IMR-90 (cell line): ENCODE results near the gene TCF7L2. TPM values are rescaled to one million over a fixed set of nuclear protein-coding genes. Genes with fewer than 3 reads are reported as not detected.

Experiments used
- ATAC-seq: fragments of 200-7000 bp; cut with Tn5 transposase; 2 replicates; pipeline ENCODE4 v1.9.1; 2020; ENCODE audit warnings: low read depth, mild to moderate bottlenecking, moderate library complexity
- BruUV-seq: library from RNA; stranded (reverse); fragments of 400-500 nt; replicated peaks from 2 replicates; lab custom pipeline; 2021; lab: Mats Ljungman, UMichigan
- CTCF ChIA-PET: fragments of 300-600 bp; formaldehyde crosslinking; extraction: SDS; loops from one replicate; lab custom pipeline; 2021; ENCODE audit warnings: antibody characterized with exemption; lab: Yijun Ruan, JAX
- POLR2A ChIA-PET: fragments of 300-600 bp; sonication (Branson Sonifier 250); formaldehyde crosslinking; loops from one replicate; lab custom pipeline; 2022; ENCODE audit warnings: antibody characterized with exemption; ENCODE audit not compliant: unreplicated experiment; lab: Charles Lee
- DNase-seq: peaks from one replicate; pipeline ENCODE4 v3.0.0; 2013
- H2AFZ ChIP-seq: replicated peaks from 2 replicates; pipeline ENCODE3; 2013; ENCODE audit warnings: low read length, mild to moderate bottlenecking; ENCODE audit not compliant: poor library complexity
- H2AK5ac ChIP-seq: 2 replicates; pipeline ENCODE4 v1.6.1; 2013; ENCODE audit warnings: low read depth, low read length, inconsistent platforms
- H2AK9ac ChIP-seq: replicated peaks from 2 replicates; pipeline ENCODE3; 2013; ENCODE audit warnings: mild to moderate bottlenecking, low read depth, low read length, moderate library complexity; ENCODE audit not compliant: poor library complexity
- H2BK120ac ChIP-seq: 2 replicates; pipeline ENCODE4 v1.6.1; 2013; ENCODE audit warnings: low read depth, low read length, inconsistent platforms
- H2BK15ac ChIP-seq: 3 replicates; pipeline ENCODE4 v1.6.1; 2013; ENCODE audit warnings: low read depth, low read length, inconsistent platforms
- H2BK20ac ChIP-seq: 2 replicates; pipeline ENCODE4 v1.6.1; 2013; ENCODE audit warnings: low read depth, mild to moderate bottlenecking, inconsistent platforms, low read length, moderate library complexity
- H2BK5ac ChIP-seq: 2 replicates; pipeline ENCODE4 v1.6.1; 2013; ENCODE audit warnings: mild to moderate bottlenecking, low read depth, low read length, inconsistent platforms; ENCODE audit not compliant: poor library complexity, severe bottlenecking
- H3K14ac ChIP-seq: replicated peaks from 2 replicates; pipeline ENCODE4 v1.6.1; 2013; ENCODE audit warnings: low read depth, low read length, inconsistent platforms
- H3K18ac ChIP-seq: 2 replicates; pipeline ENCODE4 v1.6.1; 2013; ENCODE audit warnings: low read depth, low read length, control low read depth
- H3K23ac ChIP-seq: 2 replicates; pipeline ENCODE4 v1.6.1; 2013; ENCODE audit warnings: low read depth, low read length, inconsistent platforms
- H3K27ac ChIP-seq: 2 replicates; pipeline ENCODE4 v1.5.1; 2013; ENCODE audit warnings: mild to moderate bottlenecking, control low read depth, low read length; ENCODE audit not compliant: insufficient read depth
- H3K27me3 ChIP-seq: 2 replicates; pipeline ENCODE4 v1.6.1; 2013; ENCODE audit warnings: low read length; ENCODE audit not compliant: control insufficient read depth, insufficient read depth
- H3K36me3 ChIP-seq: 2 replicates; pipeline ENCODE4 v1.6.1; 2013; ENCODE audit warnings: low read length, mixed read lengths; ENCODE audit not compliant: control insufficient read depth, insufficient read depth
- H3K4ac ChIP-seq: 2 replicates; pipeline ENCODE4 v1.6.1; 2013; ENCODE audit warnings: low read depth, low read length, inconsistent platforms
- H3K4me1 ChIP-seq: 2 replicates; pipeline ENCODE4 v1.6.1; 2013; ENCODE audit warnings: low read length, mixed read lengths; ENCODE audit not compliant: control insufficient read depth, insufficient read depth
- H3K4me2 ChIP-seq: 2 replicates; pipeline ENCODE4 v1.6.1; 2013; ENCODE audit warnings: low read depth, mild to moderate bottlenecking, control low read depth, low read length, moderate library complexity
- H3K4me3 ChIP-seq: 2 replicates; pipeline ENCODE4 v1.5.1; 2013; ENCODE audit warnings: low read depth, mild to moderate bottlenecking, control low read depth, low read length, moderate library complexity; ENCODE audit not compliant: insufficient read depth
- H3K56ac ChIP-seq: 2 replicates; pipeline ENCODE4 v1.6.1; 2013; ENCODE audit warnings: low read length, inconsistent platforms; ENCODE audit not compliant: insufficient read depth; ENCODE audit errors: extremely low read depth
- H3K79me1 ChIP-seq, 2 experiments: 2 replicates each; pipeline ENCODE4 v1.6.1; 2013; ENCODE audit warnings: low read length in 2 of 2, inconsistent platforms in 1 of 2, low read depth in 1 of 2
- H3K9ac ChIP-seq: 2 replicates; pipeline ENCODE4 v1.6.1; 2013; ENCODE audit warnings: low read depth, low read length, control low read depth
- H3K9me1 ChIP-seq: 2 replicates; pipeline ENCODE4 v1.6.1; 2013; ENCODE audit warnings: low read length, inconsistent platforms; ENCODE audit not compliant: insufficient read depth
- H3K9me3 ChIP-seq: 2 replicates; pipeline ENCODE4 v1.6.1; 2013; ENCODE audit warnings: low read length; ENCODE audit not compliant: control insufficient read depth, insufficient read depth
- H4K20me1 ChIP-seq: 2 replicates; pipeline ENCODE4 v1.6.1; 2013; ENCODE audit warnings: low read length, inconsistent platforms; ENCODE audit not compliant: insufficient read depth
- H4K5ac ChIP-seq: 2 replicates; pipeline ENCODE4 v1.6.1; 2013; ENCODE audit warnings: mild to moderate bottlenecking, low read depth, low read length, control low read depth
- H4K8ac ChIP-seq, 2 experiments: 2 replicates each; pipeline ENCODE4 v1.6.1; 2013; ENCODE audit warnings: low read depth in 2 of 2, low read length in 2 of 2, control low read depth in 1 of 2, inconsistent platforms in 1 of 2
- H4K91ac ChIP-seq: 2 replicates; pipeline ENCODE4 v1.6.1; 2013; ENCODE audit warnings: low read depth, low read length, inconsistent platforms; ENCODE audit not compliant: insufficient read depth
- MAZ ChIP-seq: IDR thresholded peaks from 2 replicates; pipeline ENCODE4 v1.6.1; 2012; ENCODE audit warnings: low read depth, mild to moderate bottlenecking, low read length, improper control_type of control experiment, moderate library complexity, borderline replicate concordance
- NFE2L2 ChIP-seq: fragments of 150-350 bp; IDR thresholded peaks from 2 replicates; pipeline ENCODE4 v1.6.1; 2016; ENCODE audit warnings: low read depth, mild to moderate bottlenecking, low read length
- RCOR1 ChIP-seq: IDR thresholded peaks from 2 replicates; pipeline ENCODE4 v1.6.1; 2012; ENCODE audit warnings: mild to moderate bottlenecking, low read length, improper control_type of control experiment; ENCODE audit not compliant: insufficient replicate concordance
- WGBS, 2 experiments: methylation state at CpG; one replicate each; pipeline versions ENCODE4 v1.1.5 to v1.1.7; 2013; ENCODE audit warnings: missing lambda C conversion rate in 2 of 2; ENCODE audit not compliant: insufficient read length in 1 of 2; ENCODE audit errors: extremely low coverage in 2 of 2; 5-methylcytosine and 5-hydroxymethylcytosine counted together
- dilution Hi-C: fragments of 300-500 bp; cut with HindIII; formaldehyde crosslinking; loops from one replicate; pipeline ENCODE4 v1.14.3; 2018; ENCODE audit warnings: low sequenced_read_pairs; ENCODE audit not compliant: unreplicated experiment
- in situ Hi-C: fragments of 300-500 bp; cut with MboI; formaldehyde crosslinking; loops from 3 replicates; pipeline ENCODE4 v1.14.3; 2019; ENCODE audit warnings: low sequenced_read_pairs, inconsistent platforms, mixed read lengths
- intact Hi-C: fragments of 100-400 bp; cut with micrococcal nuclease; formaldehyde crosslinking; loops from 2 replicates; pipeline ENCODE4 v1.10.0; 2022
- polyA plus RNA-seq, 3 experiments: library from polyadenylated mRNA; depleted of rRNA; stranded (reverse); fragments of >200 nt; gene quantifications; 2 replicates each; pipeline ENCODE4 v1.2.3, GENCODE V29; 2012; ENCODE audit warnings: low replicate concordance in 1 of 3
- total RNA-seq: library from RNA; depleted of rRNA; stranded (reverse); fragments of >200 nt; gene quantifications from 2 replicates; pipeline ENCODE4 v1.2.3, GENCODE V29; 2012
- TF ChIP-seq, protein P1 (sequence below): fragments of 150-350 bp; IDR thresholded peaks from 2 replicates; pipeline ENCODE4 v1.6.1; 2017; ENCODE audit warnings: mild to moderate bottlenecking, antibody characterized with exemption, low read length, low read depth

TCF7L2 gene
- total and polyA plus RNA-seq, 2 of the 4 experiments (the other 2 are of a cell fraction), result 1.3 to 12.2 TPM

DNA sequence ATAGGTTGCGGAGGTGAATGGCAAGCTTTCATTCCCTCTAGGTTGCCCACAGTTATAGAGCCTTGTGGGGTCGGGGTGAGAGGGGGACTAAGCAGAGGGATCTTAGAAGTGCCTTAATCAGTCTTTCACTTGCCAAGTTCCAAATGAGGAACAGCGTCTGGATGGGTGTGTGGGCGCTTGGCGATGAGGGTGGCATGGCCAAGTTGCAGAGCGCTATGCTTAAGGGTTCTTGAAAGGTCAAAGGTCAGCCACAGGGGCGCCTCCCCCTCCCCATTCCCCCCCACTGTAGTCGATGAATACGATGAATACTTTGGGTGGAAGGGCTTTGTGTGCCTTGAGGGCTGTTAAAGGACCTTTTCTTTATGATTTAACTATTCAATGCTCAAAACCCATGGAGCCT, 185.0 kb downstream of the TCF7L2 start:
- intact Hi-C loops, result no loop called here
- H3K4me3 ChIP-seq, result no peak overlapping the region
- no peaks in the 10 kb centered on the region for H3K27me3 ChIP-seq
- no peak overlapping the region for H3K14ac ChIP-seq
- H4K20me1 ChIP-seq, result peaks cover 14% of the 10 kb centered on the region; the same call in 1 of the 2 replicates
- H4K5ac ChIP-seq, result no peak overlapping the region
- H3K4ac ChIP-seq, result no peak overlapping the region
- no peak overlapping the region for H4K91ac ChIP-seq
- H2BK20ac ChIP-seq, result no peak overlapping the region
- no peak overlapping the region for H3K56ac ChIP-seq
- 100% methylated on average over 1 of the region's 9 CpGs; no CpG with 5 or more reads in 1 of the 2 experiments for WGBS, 2 experiments
- no peak overlapping the region for H4K8ac ChIP-seq
- H3K9ac ChIP-seq, result no peak overlapping the region
- no peak overlapping the region for H2BK5ac ChIP-seq
- no TSS peak for BruUV-seq
- H2AK5ac ChIP-seq, result no peak overlapping the region
- dilution Hi-C loops, result no loop called here
- peaks cover 20 to 34% of the 10 kb centered on the region in 2 experiments for H3K79me1 ChIP-seq
- H3K36me3 ChIP-seq, result peaks cover 2% of the 10 kb centered on the region; the same call in 1 of the 2 replicates
- POLR2A ChIA-PET, result no interaction called here
- no peak overlapping the region for H3K27ac ChIP-seq
- H3K9me3 ChIP-seq, result no peaks in the 10 kb centered on the region
- H3K18ac ChIP-seq, result no peak overlapping the region
- H3K4me2 ChIP-seq, result no peak overlapping the region
- TF ChIP-seq, protein P1, sequence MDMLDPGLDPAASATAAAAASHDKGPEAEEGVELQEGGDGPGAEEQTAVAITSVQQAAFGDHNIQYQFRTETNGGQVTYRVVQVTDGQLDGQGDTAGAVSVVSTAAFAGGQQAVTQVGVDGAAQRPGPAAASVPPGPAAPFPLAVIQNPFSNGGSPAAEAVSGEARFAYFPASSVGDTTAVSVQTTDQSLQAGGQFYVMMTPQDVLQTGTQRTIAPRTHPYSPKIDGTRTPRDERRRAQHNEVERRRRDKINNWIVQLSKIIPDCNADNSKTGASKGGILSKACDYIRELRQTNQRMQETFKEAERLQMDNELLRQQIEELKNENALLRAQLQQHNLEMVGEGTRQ, result no peak
- no peak for TF ChIP-seq RCOR1
- TF ChIP-seq MAZ, result no peak
- TF ChIP-seq NFE2L2, result no peak
- H2BK15ac ChIP-seq, result no peak overlapping the region
- no peak overlapping the region for H3K23ac ChIP-seq
- H3K9me1 ChIP-seq, result peaks cover 14% of the 10 kb centered on the region
- DNase-seq (no peak), ATAC-seq (no peak)
- H2BK120ac ChIP-seq, result no peak overlapping the region
- H3K4me1 ChIP-seq, result peaks cover 16% of the 10 kb centered on the region
- no peak overlapping the region for H2AFZ ChIP-seq
- CTCF ChIA-PET, result no interaction called here
- no peak overlapping the region for H2AK9ac ChIP-seq
- in situ Hi-C loops, result loop anchor here (10.0 to 25.0 kb wide), 2 partner anchors 250 to 573 kb away; no protein-coding TSS in a partner anchor
